B cell (primary cell): ENCODE results near the gene PTGIR.

Source experiments
- CTCF ChIP-seq: fragments of 200-600 bp; IDR thresholded peaks from one replicate; pipeline ENCODE4 v1.8.0; 2022; ENCODE audit warnings: antibody characterized with exemption, mild to moderate bottlenecking
- EZH2 ChIP-seq: IDR thresholded peaks from 2 replicates; pipeline ENCODE4 v1.6.1; 2012; ENCODE audit warnings: borderline replicate concordance, low read depth, mild to moderate bottlenecking, moderate library complexity, low read length; ENCODE audit not compliant: insufficient read depth, poor library complexity, severe bottlenecking

GRCh38 chr19:46610413-46610775 lies 14.5 kb downstream of the PTGIR start:
- no peak for TF ChIP-seq CTCF
- no peak for TF ChIP-seq EZH2
